ENCODE results near the gene CNTN5.

The CNTN5 gene

DNA sequence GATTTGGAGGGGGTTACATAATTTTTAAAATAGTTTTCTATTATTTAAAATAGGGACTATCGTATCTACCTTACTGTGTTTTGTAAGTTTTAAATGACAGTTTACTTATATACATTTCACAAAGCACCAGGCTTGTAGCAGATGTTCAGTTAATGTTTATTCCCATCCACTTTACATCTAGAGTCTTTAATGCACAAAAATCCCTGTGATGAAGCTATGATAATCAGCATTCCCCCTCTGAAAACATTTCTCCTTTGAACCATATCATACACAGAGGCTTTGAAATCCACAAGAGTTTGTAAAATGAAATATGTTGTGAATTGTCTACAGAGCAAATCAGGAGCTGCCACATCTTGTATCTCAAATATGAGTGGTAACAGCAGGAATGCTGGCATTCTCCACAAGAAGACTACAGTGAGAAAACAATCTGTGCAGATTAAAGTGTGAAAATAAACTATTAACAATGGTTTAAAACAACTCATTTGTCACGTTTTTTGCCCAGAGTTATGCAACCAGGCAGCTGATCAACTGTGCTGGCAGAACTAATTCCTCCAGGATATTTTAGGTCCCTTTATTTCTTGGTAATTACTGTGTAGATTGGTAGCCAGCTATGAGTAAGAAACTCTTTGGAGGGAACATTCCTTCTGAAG, 967.2 kb downstream of the CNTN5 start:
- DNase-seq, result no peak

DNA sequence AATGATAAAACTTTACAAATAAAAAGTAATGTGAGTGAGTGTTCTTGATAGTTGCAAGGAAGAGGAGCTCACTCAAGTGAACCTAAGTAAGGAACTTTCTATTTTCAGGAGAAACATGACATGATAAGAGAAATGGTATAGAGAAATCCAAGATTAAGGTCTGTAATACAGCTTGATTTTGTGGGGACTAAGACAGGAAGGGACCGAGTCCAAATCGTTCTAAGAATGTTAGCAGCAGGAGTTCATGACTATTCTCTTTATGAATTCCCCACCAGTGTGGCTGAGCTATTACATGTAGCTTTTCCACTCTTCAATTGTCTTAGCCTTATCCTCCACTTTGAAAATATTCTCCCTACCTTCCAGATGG, 967.7 kb downstream of the CNTN5 start:
- DNase-seq, result no peak

DNA sequence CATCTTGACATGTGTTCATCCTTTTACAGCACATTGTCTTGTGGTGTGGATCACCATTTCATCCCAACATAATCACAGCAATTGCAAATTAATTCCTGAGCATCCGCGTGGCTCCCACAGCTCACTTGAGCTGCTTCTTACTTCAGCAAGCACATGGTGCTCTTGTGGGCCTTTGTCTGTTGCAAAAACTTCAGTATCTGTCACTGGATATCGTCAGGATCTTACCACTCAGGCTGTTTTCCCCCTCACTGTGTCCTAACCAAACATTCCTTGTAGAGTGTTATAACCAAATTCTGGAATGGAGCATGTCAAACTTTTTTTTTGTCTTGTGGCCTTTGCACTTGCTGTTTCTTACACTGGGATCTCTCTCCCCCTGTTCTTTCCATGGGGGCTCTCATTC, 983.2 kb downstream of the CNTN5 start:
- no peak for DNase-seq

DNA sequence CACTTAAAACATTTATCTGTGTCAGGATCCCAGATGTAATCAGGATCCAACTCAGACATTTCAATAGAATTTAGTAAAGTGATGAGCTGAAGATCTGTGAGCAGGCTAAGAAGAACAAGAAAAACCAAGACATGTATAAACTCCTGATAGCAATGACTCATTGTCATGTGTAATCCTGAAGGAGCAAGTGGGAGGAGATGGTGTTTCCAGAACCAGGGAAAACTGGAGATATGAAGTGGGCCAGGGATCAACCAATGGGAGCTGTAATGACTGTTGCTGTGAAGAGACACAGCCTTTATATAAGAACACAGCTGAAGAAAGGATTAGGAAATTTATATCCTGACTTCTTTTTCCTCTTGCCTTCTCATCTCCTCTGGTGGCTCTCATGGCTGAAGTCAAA, 983.8 kb downstream of the CNTN5 start:
- no peak for DNase-seq

DNA sequence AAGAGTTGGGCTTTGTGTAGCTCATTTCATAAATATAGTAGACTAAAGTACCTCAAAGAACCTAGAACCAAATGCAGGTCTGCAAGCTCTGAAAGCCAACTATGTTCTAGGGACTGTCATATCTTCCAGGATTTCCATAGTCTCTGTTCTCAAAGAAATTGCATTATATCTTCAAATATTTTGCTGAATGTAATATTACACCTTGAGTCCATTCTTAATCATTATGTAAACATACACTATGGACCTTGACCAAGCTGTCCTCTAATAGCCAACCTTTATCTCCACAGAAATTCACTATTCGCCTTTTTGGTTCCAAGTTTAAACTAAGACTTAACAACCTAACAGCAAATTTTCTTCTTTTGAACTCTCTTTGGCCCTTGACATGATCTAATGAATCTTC, 987.7 kb downstream of the CNTN5 start:
- DNase-seq, result no peak

DNA sequence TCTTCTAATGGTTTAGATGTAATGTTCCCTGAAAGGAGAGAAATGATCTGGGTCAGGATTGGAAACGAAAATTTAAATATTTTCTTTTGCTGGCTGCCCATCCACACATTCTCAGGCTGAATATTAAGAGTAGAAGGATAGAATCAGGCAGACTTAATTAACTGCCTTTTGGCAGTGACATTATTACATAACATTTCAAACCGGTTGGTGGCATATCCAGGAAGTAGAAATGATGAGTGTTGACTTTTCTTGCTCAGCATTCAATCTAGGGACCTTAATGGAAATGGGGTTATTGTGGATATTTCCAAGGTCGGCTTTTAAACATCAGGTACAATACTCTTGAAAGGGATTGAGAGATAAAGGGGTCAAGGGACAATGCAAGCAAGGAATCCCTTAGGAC, 989.0 kb downstream of the CNTN5 start:
- DNase-seq, result no peak

DNA sequence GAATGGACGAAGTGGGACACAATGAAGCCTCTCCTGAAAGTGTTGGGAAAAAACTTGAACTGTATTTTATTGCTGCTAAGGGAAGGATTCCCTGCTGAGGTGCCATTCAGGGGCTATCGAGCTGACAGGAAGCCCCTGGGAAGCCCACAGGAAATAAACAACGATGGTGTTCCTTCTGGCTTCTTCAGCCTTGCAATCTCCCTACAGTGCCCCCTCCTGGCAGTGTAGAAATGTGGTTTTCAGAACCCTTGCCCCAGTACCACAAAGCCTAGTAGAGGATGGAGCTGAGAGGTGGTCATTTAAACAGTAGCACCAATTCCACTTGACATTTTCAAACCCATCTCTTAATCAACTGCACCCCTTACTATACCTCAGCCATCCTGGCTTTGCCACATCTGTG, 989.6 kb downstream of the CNTN5 start:
- DNase-seq, result no peak

DNA sequence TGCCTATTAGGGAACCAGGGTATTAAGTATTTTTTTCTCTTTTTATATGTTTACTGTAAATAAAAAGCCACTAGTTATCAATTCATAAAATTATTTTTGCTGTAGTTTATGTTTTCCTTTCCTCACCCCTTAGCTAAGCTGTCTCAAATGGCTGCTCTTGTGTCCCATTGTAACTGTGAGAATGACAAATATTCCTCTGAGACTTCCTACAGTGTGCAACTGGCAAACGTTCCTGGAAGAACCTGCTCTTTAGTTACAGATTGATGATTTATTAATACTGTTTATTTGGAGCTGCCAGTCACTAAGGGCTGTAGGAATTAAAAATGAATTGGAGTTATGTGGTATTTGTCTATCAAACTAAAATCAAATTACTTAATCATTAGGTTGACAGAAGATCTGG, 990.9 kb downstream of the CNTN5 start:
- no peak for DNase-seq

DNA sequence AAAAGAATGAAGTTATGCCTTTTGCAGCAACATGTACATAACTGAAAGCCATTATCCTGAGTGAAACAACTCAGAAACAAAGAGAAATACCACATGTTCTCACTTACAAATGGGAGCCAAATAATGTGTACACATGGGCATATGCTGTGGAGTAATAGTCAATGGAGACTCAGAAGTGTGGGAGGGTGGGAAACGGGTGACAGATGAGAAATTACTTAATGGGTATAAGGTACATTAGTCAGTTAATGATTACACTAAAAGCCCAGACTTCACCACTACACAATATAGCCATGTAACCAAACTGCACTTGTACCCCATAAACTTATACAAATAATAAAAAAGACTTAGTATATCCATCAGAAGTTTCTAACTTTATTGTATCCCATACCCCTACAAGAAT, 992.3 kb downstream of the CNTN5 start:
- no peak for DNase-seq

DNA sequence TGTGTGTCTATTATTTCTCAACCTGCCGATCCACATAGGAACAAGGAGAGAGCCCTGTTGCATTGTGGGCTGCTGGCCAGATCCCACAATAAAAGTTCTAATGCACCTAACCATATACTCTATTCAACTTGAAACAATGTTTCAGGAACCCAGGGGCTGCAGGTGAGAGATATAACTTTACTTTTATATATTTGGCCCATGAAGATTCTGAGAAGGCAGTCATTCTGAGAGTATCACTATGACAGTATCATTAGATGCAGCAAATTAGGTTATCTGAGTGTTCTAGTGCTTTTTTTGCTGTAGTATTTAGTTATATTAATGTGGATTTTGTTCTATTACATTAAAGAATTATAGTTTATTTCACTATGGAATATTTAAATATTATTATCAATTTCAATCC, 1011.2 kb downstream of the CNTN5 start:
- DNase-seq, result no peak

DNA sequence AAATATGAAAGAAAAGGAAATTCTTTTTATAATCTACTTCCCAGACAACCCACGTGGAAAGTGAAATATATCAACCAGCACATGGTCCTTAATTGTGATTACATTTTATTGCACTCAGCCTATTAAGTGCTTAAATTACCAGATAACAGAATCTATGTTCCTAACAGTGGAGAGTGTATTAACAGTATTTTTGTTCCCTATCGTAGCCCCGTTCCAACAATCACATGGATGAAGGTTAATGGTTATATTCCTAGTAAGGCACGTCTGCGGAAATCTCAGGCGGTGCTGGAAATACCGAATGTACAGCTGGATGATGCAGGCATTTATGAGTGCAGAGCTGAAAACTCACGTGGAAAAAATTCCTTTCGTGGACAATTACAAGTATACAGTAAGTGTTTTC, 1040.3 kb downstream of the CNTN5 start:
- no peak for DNase-seq

DNA sequence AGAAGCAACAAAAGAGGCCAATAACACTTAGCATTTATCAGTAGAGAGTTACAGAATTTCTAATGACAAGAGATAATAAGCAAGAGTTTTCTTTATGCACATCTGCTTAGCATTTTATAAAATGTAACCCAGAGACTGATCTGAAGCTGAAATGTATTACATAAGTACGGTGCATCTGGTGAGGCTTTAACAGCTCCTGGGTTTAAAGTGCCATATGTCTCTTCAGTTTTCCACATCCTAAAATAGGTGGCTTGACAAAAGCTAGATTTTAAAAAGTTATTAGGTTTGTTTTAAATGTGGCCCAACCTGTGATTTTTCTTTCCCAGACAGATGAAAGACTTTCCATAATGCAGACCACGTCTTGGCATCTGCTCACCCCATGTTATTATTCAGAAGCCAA, 1045.7 kb downstream of the CNTN5 start:
- no peak for DNase-seq

DNA sequence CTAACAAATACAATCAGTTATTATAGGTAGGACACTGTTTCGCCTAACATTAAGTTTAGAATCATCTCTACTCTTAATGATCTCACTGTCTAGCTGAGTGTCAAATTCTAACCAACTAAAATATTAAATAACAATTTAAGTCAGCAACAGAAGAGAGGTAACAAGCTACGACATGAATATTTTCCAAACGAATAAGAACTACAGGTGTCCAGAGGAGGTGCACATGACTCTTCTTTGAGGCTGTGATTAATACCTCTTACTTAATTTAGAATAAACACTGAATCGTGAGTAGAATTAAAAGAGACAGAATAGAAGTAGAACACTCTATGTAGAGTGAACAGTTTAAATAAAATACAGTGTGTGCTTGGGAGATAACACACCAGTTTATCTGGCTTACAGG, 1047.4 kb downstream of the CNTN5 start:
- DNase-seq, result no peak

DNA sequence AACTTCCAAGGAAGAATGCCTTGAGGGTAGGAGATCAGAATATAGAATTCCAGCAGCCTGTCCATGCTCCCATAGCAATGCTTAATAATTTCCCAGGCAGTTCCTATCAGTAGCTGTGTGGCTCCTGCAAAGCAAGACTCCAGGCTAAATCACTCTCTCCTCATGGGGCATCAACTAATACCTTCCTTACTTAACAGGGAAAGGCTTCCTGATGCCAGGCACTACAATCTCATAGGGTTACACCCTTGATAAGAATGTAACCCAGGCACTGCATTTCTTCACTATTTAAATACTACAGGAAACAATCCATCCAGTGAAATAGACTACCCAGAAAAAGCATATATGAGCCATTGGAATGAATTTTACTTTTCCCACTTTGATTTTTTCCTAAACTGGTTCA, 1051.4 kb downstream of the CNTN5 start:
- DNase-seq, result no peak

DNA sequence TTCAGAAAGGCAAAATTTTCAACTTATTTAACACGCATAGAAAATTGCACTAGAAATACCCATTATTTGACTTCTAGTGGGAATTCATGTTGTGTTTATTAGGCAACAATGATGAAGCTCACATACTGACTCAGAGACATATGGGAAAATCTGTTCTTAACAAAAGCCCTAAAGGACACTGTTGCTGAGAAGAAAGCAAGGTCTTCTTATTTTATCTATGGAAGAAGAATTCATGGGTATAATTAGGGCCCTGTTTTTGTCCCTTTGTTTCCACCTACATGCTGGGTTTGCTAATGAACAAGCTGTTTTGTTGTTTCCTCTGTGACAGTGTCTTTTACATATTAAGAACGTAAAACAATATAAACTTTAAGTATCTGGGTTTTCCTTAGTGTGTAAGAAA, 1059.6 kb downstream of the CNTN5 start:
- no peak for DNase-seq

DNA sequence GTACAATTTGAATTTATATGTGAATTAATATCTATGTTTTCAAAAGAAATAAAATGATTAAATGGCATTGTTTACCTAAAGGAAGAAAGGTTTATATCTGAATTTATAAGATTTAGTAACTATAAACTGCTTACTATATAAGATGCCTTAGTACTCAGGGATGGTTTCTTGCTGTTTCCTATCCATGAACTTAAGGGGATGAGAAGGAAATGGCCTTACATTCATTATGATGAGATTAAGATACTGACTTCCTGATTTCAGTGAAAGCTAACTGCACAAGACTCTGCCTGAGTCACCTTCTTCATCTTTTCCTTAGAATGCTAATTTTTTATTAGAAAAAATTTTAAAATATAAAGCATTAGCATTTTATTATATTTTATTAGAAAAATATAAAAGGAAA, 1060.1 kb downstream of the CNTN5 start:
- no peak for DNase-seq

DNA sequence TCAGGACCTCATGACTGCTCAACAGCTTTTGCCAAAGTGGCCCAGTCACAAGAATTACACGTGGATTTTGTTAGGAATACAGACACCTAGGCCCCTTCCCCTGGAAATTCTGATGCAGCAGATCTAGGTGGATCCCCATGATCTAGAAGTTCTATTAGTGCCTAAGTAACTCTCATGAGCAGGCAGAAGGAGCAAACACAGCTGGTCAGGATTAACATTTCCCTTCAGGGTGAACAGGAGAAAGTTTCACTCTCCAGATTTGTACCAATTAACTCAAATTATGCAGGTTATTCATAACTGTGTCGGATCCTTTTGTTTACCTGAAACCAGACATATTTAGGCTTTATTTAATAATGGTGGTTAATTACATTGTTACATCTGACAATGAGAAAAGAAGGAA, 1072.9 kb downstream of the CNTN5 start:
- DNase-seq, result no peak

DNA sequence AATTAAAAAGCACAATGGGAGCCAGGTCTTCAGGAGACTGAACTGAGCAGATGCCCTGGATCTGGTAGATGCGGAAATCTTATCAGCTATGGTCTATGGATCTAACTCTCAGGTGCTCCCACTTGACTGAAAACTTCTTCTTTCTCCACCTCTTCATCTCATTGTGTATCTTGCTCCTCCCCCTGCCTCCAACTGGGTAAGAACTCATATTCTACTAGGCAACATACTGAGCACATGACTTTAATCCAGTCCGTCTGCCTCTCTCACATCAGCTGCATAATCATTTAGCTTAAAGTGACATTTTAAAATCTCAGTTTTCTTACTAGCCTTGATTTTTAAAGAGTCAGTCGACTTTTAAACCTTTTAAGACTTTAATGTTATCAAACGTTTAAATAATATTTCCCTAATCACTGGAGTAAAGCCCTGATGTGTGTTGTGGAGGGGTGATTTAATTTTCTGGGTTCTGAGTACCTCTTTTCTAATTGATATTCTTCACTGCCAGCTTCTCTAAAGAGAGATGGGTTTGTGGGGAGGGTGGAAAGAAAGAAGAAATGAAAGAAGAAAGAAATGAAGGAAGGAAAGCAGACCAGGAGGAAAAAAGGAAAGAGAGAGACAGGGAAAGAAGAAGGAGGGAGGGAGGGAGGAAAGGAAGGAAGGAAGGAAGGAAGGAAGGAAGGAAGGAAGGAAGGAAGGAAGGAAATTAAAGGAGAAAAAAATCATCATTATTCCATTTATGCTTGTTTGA, 1073.5 kb downstream of the CNTN5 start:
- DNase-seq, result no peak

DNA sequence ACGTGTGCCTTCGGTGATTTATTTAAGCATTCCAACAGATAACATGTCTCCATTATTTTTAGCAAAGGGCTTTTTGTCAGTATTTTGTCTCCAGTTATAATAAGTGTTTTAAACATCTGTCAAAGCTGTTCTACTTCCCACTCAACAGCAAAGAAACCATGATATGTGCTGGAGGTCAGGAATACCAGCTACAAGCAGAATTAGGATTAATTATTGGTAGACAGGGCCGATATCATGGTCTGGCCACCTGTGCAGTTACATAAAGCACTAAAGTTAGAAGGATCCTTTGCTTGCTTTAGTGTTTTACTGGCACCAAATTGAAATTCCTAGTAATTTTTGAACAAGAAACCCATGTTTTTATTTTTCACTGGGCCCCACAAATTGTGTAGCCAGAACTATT, 1075.1 kb downstream of the CNTN5 start:
- DNase-seq, result no peak

DNA sequence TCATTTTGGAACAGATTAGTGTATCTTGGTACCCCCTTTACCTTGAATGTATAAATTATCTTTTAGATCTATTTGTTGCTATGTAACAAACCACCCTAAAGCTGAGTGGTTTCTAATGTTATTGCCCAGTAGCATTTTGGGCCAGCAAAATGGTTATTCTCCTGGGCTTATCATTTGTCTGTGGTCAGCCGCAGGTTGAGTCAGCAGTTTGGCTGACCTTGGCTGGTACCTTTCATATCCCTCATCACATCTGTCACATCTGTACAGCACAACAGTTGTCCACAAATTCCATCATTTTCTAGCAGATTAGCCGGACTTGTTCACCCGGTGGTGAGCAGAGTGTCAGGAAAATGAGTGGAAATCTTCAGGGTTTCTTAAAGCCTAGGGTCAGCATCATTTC, 1077.8 kb downstream of the CNTN5 start:
- DNase-seq, result no peak

DNA sequence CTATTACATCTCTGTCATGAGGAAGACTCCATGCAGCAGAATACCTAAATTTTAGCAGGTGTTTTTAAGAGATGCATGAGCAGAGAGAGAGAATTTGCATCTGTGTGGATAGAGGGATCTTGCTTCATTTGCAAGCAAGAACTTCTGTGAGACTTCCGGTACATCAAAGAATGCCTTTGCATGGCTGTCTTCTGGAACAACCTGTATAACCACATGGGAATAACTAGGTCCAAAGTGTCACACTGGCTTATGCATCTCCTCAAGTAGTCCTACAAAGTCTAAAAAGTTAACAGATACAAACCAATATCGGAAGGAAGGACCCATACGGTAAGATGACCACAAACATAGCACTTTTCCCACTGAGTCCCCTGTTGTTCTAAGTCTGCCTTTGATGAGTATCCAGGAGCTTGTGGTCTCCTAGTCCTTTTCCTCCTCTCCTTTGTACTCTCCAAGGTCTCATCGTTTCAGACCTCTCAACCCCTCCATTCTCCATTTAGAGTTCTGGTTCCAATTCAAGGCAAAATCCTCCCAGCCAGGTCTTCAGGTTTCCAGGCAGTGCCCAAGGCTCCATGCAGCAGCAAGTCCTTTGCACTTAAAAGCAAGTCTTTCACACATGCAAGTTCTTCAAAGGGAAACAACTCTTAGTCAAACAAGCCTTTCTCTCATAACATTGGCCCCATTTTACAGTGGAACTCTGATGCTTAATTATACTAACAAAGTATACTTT, 1084.7 kb downstream of the CNTN5 start:
- no peak for DNase-seq

DNA sequence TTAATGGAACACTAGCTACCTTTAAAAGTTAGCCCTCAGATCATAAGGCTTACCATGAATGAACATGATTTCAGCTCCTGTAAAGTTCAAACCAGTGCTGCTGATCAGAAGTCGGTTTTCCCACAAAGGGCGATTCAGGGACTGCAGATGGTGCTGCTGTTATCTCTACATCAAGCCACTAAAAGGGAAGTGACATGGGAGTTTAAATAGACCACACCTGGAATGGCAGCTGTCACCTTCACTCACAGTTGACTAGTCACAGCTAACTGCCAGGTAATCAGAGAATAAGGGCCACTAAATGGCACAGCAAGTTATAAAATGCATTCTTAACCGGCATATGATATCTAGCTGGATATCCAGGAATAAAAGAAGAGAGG, 1085.2 kb downstream of the CNTN5 start:
- no peak for DNase-seq

DNA sequence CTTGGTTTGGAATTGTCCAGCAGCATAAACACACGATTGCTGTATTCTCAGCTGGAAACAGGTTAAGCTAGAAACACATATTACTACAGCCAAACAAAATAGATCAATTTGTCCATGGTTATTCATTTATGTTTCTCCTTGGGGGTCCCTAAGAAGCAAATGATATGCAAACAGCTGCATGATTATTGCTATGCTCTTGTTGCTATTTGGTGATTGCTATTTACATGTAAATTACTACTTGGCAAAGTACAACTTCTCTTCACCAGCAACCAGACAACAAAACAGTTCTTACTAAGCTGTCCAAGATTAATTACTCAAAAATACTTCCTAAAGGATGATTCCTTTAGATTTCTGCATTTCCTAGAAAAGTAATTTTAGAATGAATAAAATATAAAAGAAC, 1098.4 kb downstream of the CNTN5 start:
- DNase-seq, result no peak

DNA sequence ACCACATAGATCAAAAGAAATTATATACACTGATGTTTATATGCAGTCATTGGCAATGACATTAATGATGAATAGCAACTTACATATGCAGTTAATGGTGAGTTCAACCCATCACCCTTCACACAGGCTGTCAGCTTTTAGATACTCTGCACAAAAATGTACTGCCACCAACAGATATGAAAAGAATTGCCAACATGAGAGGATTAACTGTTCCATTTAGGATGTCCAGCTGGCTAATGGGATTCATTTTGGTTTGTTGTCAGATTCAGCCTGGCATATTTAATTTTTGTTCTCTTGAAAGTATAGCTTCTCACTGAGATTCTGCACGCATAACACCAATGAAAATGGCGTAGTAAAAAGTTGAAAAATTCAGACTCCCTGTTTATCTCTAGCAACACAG, 1112.4 kb downstream of the CNTN5 start:
- DNase-seq, result no peak

DNA sequence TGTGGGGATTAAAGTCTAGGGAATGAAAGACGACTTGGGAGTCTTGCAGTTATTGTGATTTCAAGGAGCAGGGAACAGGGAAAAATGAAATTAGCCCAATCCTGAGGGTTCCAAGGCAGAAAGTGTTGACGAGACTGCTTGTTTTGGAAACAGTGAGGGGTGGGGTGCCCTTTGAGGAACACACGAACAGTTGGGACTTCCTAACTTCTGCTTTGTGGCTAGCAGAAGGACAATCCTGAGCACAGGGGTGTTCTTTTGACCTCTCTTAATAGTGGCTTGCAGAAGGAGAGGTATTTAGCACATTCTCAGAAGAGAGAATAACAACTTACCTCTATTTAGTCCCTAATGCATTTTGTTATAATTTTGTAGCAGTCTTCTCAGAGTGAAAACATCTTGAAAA, 1120.5 kb downstream of the CNTN5 start:
- no peak for DNase-seq

All from suppressor macrophage treated with lipopolysaccharide for 4 hours (primary cell).